ENCODE data around the gene AAMP.

DNA sequence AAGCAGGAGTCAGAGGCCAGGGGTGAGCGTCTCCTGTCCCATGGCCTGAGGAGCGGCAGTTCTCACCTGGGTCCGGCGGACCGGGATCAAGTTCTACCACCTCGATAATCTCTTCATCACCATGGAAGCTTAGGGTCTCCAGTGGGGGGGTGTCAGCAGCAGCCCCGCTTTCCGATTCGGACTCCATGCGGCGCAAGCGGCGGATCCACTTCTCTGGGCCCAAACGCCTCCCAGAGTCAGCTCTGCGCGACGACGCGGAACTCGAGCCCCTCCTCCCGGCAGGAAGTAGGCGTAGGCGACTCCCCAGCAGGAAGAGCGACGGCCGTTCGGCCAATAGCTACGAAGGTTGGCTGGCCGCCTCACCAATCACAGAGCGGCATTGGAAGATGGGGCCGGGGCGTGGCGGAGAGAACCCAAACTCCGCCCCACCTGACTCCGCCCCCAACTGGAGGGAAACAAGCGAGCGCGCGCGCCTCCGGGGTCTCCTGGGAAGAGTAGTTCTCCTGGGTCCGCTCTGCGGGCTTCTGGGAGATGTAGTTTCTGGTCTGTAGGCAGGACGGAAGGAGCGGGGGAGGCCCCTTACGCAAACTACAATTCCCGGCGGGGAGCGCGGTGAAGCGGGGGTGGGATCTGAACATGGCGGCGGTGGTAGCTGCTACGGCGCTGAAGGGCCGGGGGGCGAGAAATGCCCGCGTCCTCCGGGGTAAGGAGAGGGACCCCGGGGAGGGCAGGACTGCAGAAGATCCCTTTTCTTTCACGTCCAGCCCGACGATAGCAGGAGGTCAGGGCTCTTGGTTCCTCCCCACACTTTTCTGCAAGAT, at the start of gene AAMP, which contains the start of gene PNKD:
- TF ChIP-seq, protein P1, sequence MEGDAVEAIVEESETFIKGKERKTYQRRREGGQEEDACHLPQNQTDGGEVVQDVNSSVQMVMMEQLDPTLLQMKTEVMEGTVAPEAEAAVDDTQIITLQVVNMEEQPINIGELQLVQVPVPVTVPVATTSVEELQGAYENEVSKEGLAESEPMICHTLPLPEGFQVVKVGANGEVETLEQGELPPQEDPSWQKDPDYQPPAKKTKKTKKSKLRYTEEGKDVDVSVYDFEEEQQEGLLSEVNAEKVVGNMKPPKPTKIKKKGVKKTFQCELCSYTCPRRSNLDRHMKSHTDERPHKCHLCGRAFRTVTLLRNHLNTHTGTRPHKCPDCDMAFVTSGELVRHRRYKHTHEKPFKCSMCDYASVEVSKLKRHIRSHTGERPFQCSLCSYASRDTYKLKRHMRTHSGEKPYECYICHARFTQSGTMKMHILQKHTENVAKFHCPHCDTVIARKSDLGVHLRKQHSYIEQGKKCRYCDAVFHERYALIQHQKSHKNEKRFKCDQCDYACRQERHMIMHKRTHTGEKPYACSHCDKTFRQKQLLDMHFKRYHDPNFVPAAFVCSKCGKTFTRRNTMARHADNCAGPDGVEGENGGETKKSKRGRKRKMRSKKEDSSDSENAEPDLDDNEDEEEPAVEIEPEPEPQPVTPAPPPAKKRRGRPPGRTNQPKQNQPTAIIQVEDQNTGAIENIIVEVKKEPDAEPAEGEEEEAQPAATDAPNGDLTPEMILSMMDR (IDR thresholded peaks at IDR 0.05), result no peak
- no peak for TF ChIP-seq ZFX (IDR thresholded peaks at IDR 0.05; ENCODE audit: borderline replicate concordance)

All from 22Rv1 (cell line).